GM12891 (cell line): ENCODE results near the gene SRGAP1.

ENCODE experiments used
- POLR2A ChIP-seq: IDR thresholded peaks from 2 replicates; pipeline ENCODE4 v1.6.1; 2011; ENCODE audit warnings: low read depth, low read length, control low read depth
- POLR2AphosphoS5 ChIP-seq: IDR thresholded peaks from 2 replicates; pipeline ENCODE4 v1.6.1; 2011; ENCODE audit warnings: low read depth, low read length, control low read depth
- POU2F2 ChIP-seq: IDR thresholded peaks from 2 replicates; pipeline ENCODE4 v1.6.1; 2011; ENCODE audit warnings: low read depth, mild to moderate bottlenecking, control low read depth, low read length, moderate library complexity
- TAF1 ChIP-seq: IDR thresholded peaks from 2 replicates; pipeline ENCODE4 v1.6.1; 2011; ENCODE audit warnings: low read depth, low read length, control low read depth

- TF ChIP-seq POLR2AphosphoS5 (no peak), POLR2A (no peak), TAF1 (no peak), POU2F2 (no peak)
Measured at GRCh38 chr12:63981343-63981742, 136.8 kb downstream of the SRGAP1 start.
